Stomach (tissue), 9 donors: ENCODE data around the gene TRIM22. TPM values are rescaled to one million over a fixed set of nuclear protein-coding genes. Genes with fewer than 3 reads are reported as not detected.

Source experiments
- DNase-seq, 2 donors: peaks; one replicate each; pipeline versions ENCODE4 v3.0.0 to v3.0.0-alpha.2; 2013 to 2019
- H3K27ac ChIP-seq, 5 donors: fragments of 200-600 bp in 4 of 5; sonication (generic) in 4 of 5; one replicate each; pipeline ENCODE4 v1.5.1; 2013 to 2019; ENCODE audit warnings: mild to moderate bottlenecking in 1 of 5, moderate library complexity in 1 of 5
- H3K27me3 ChIP-seq, 3 donors: fragments of 200-600 bp; sonication (generic); one replicate each; pipeline ENCODE4 v1.5.1; 2017 to 2019; ENCODE audit warnings: mixed run types in 1 of 3
- H3K36me3 ChIP-seq, 4 donors: fragments of 200-600 bp; sonication (generic); 1 replicate in 3 of 4; 2 replicates in 1 of 4; pipeline ENCODE4 v1.5.1; 2016 to 2019
- H3K4me1 ChIP-seq, 4 donors: fragments of 200-600 bp; sonication (generic); one replicate each; pipeline ENCODE4 v1.5.1; 2016 to 2019
- H3K4me3 ChIP-seq, 4 donors: fragments of 200-600 bp; sonication (generic) in 3 of 4; one replicate each; pipeline ENCODE4 v1.5.1; 2016 to 2019; ENCODE audit warnings: mild to moderate bottlenecking in 1 of 4
- H3K9me3 ChIP-seq, 4 donors: fragments of 200-600 bp; sonication (generic); one replicate each; pipeline ENCODE4 v1.5.1; 2016 to 2019
- EP300 ChIP-seq: sonication (generic); formaldehyde crosslinking; IDR thresholded peaks from one replicate; pipeline ENCODE4 v1.6.1; 2017; ENCODE audit warnings: antibody characterized with exemption
- POLR2A ChIP-seq, 4 donors: fragments of 450-650 bp; IDR thresholded peaks; one replicate each; pipeline ENCODE4 v1.6.1; 2016; ENCODE audit warnings: antibody characterized with exemption in 4 of 4, control low read depth in 2 of 4, mild to moderate bottlenecking in 1 of 4, moderate library complexity in 1 of 4
- POLR2AphosphoS5 ChIP-seq, 3 donors: sonication (generic); formaldehyde crosslinking; IDR thresholded peaks; one replicate each; pipeline ENCODE4 v1.6.1; 2016; ENCODE audit warnings: antibody characterized with exemption in 3 of 3
- WGBS, 5 donors: extraction: QIAGEN DNeasy Blood & Tissue Kit in 3 of 5; methylation state at CpG; one replicate each; pipeline versions ENCODE4 v1.1.5 to v1.1.7; 2013 to 2018; 5-methylcytosine and 5-hydroxymethylcytosine counted together
- intact Hi-C: fragments of 100-400 bp; cut with DNase I; formaldehyde crosslinking; loops from one replicate; pipeline ENCODE4 v1.15.1; 2023; ENCODE audit warnings: low total_unique reads
- polyA plus RNA-seq, 3 donors: library from polyadenylated mRNA; stranded (reverse); fragments of 200-250 nt; gene quantifications; one replicate each; pipeline ENCODE4 v1.2.3, GENCODE V29; 2013
- total RNA-seq, 5 donors: library from RNA; depleted of rRNA; stranded (reverse); fragments of >200 nt; gene quantifications; one replicate each; pipeline versions ENCODE4 v1.1.0 to v1.2.3, GENCODE V29; 2014 to 2016
- TF ChIP-seq, protein P1 (sequence below), 7 experiments: fragments of 450-650 bp in 4 of 7; fragments of 200-600 bp in 3 of 7; sonication (generic) in 3 of 7; IDR thresholded peaks; one replicate each; pipeline ENCODE4 v1.5.1; 2016 to 2019; ENCODE audit warnings: antibody characterized with exemption in 7 of 7, control low read depth in 2 of 7, mild to moderate bottlenecking in 1 of 7
- donor health status: healthy with polysubstance abuse.
- donor health status: Bipolar disorder and iron deficiency.
- donor health status: healthy.

The TRIM22 gene
- total and polyA plus RNA-seq, 8 donors = 12.4 to 131 (median 37.5) TPM

DNA sequence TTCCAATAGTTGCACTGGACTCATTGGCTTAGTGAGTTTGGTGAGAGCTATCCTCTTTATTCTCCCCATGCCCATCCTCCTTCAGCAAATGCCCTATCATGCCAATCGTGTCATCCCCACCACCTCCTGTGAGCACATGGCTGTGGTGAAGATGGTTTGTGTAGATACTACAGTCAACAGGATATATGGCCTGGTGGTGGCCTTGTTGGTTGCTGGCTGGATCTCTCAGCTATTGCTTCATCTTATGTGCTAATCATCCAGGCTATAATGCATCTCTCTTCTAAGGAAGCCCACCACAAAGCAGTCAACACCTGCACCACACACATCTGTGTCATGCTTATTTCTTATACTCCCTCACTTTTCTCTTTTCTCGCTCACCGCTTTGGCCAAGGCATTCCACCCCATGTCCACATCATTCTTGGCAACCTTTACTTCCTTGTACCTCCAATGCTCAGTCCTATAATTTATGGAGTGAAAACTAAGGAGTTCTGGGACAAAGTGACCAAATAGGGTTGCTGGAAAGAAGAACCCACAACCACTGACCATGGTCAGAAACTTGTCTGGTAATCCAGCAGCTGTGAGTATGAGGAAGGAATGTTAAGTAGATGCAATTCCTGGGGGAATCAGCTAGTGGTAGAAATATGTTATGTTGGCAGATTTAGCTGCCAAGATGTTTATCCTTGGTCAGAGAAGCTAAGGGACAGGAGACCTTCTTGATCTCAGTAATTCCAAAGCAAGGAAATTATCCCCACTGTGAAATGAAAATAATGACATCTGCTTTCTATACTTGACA is 30.3 kb downstream of the TRIM22 start:
- no peaks in the 10 kb centered on the region for H3K27me3 ChIP-seq
- no peaks in the 10 kb centered on the region for H3K36me3 ChIP-seq
- DNase-seq = no peak
- no peak for TF ChIP-seq POLR2A (IDR thresholded peaks at IDR 0.05)
- TF ChIP-seq, protein P1, sequence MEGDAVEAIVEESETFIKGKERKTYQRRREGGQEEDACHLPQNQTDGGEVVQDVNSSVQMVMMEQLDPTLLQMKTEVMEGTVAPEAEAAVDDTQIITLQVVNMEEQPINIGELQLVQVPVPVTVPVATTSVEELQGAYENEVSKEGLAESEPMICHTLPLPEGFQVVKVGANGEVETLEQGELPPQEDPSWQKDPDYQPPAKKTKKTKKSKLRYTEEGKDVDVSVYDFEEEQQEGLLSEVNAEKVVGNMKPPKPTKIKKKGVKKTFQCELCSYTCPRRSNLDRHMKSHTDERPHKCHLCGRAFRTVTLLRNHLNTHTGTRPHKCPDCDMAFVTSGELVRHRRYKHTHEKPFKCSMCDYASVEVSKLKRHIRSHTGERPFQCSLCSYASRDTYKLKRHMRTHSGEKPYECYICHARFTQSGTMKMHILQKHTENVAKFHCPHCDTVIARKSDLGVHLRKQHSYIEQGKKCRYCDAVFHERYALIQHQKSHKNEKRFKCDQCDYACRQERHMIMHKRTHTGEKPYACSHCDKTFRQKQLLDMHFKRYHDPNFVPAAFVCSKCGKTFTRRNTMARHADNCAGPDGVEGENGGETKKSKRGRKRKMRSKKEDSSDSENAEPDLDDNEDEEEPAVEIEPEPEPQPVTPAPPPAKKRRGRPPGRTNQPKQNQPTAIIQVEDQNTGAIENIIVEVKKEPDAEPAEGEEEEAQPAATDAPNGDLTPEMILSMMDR (IDR thresholded peaks at IDR 0.05) = no peak
- no peak for TF ChIP-seq POLR2AphosphoS5 (IDR thresholded peaks at IDR 0.05)
- TF ChIP-seq EP300 = no peak
- H3K27ac ChIP-seq = no peak overlapping the region
- no peak overlapping the region for H3K4me3 ChIP-seq
- H3K9me3 ChIP-seq = no peaks in the 10 kb centered on the region
- intact Hi-C loops = no loop called here
- 82 to 96% (median 93%) methylated on average over 3 of the region's 3 CpGs for WGBS, 5 donors
- no peaks in the 10 kb centered on the region for H3K4me1 ChIP-seq

DNA sequence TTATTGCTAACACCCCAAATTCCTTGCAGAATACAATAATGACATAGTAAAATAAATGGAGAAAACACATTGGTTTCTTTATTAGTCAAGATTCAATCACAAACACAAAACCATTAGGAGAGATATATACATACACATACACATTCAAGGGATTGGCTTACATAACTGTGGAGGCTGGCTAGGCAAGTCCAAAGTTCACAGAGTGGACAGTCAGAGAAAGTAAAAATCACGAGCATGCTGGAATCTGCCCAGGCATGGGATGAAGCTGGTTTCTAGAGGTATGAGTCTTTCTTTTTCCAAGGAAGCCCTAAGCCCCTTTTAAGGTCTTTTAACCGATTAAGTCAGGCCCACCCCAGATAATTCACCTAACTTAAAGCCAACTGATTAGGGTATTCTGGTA is 33.0 kb downstream of the TRIM22 start:
- no peaks in the 10 kb centered on the region for H3K9me3 ChIP-seq
- intact Hi-C loops = no loop called here
- 55 to 62% (median 58%) methylated on average over 2 of the region's 2 CpGs for WGBS, 5 donors
- TF ChIP-seq POLR2AphosphoS5 (IDR thresholded peaks at IDR 0.05) = no peak
- TF ChIP-seq EP300 = no peak
- no peak for TF ChIP-seq POLR2A (IDR thresholded peaks at IDR 0.05)
- TF ChIP-seq, protein P1 (IDR thresholded peaks at IDR 0.05) = no peak
- DNase-seq = no peak
- no peaks in the 10 kb centered on the region for H3K36me3 ChIP-seq
- no peaks in the 10 kb centered on the region for H3K27me3 ChIP-seq
- H3K4me3 ChIP-seq = no peak overlapping the region
- H3K4me1 ChIP-seq = no peaks in the 10 kb centered on the region
- no peak overlapping the region for H3K27ac ChIP-seq

DNA sequence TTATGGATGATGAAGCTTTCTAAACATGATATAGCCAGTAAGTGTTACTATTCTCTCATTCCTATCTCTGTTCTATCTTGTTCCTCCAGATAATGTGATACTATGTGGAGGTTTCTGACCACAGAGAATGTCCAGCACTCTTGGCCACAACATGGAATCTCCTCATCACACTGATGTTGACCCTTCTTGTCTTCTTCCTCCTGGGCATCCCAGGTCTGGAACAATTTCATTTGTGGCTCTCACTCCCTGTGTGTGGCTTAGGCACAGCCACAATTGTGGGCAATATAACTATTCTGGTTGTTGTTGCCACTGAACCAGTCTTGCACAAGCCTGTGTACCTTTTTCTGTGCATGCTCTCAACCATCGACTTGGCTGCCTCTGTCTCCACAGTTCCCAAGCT is 36.8 kb downstream of the TRIM22 start:
- Histone ChIP-seq H3K9me3 (no peaks in the 10 kb centered on the region), H3K36me3 (no peaks in the 10 kb centered on the region), H3K27ac (no peak overlapping the region), H3K4me3 (no peak overlapping the region), H3K27me3 (no peaks in the 10 kb centered on the region), H3K4me1 (no peaks in the 10 kb centered on the region)
- 78 to 95% (median 88%) methylated on average over 1 of the region's 1 CpG for WGBS, 5 donors
- no peak for TF ChIP-seq EP300
- TF ChIP-seq POLR2AphosphoS5 (IDR thresholded peaks at IDR 0.05) = no peak
- TF ChIP-seq POLR2A (IDR thresholded peaks at IDR 0.05) = no peak
- TF ChIP-seq, protein P1 (IDR thresholded peaks at IDR 0.05) = no peak
- intact Hi-C loops = no loop called here
- no peak for DNase-seq

DNA sequence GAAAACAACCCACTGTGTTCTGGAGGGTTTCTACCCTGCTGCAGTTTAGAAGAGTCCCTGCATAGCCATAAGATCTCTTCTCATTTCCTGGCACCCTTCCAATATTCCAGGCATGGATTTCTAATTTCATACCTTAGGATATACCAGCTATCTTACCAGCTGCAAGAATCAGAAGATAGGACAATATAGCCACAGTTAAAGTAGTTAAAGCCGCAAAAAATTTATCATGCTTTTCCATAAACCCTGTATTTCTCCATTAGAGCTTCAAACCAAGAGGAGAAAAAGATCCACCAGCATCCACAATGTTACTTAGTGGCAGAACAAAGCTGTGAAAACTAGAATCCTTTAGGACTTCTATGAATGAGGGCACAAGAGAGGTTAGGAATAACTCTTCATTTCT is 38.1 kb downstream of the TRIM22 start:
- Histone ChIP-seq H3K27ac (no peak overlapping the region), H3K9me3 (no peaks in the 10 kb centered on the region), H3K4me1 (no peaks in the 10 kb centered on the region), H3K36me3 (no peaks in the 10 kb centered on the region), H3K27me3 (no peaks in the 10 kb centered on the region), H3K4me3 (no peak overlapping the region)
- no peak for DNase-seq
- 86 to 100% (median 89%) methylated on average over 1 of the region's 1 CpG for WGBS, 5 donors
- TF ChIP-seq POLR2AphosphoS5 (IDR thresholded peaks at IDR 0.05) = no peak
- no peak for TF ChIP-seq POLR2A (IDR thresholded peaks at IDR 0.05)
- no peak for TF ChIP-seq EP300
- TF ChIP-seq, protein P1 (IDR thresholded peaks at IDR 0.05) = no peak
- intact Hi-C loops = no loop called here
